ENCODE data around the gene PRELID2.
"Not testable (repeated sequence)": the region's sequence is repeated elsewhere in the genome, so short reads cannot be mapped to it uniquely, and the experiment has no call there.

The PRELID2 gene

GRCh38 chr5:145838276-145838675 is 3.1 kb upstream of the PRELID2 start:
- DNase-seq = no peak

DNA sequence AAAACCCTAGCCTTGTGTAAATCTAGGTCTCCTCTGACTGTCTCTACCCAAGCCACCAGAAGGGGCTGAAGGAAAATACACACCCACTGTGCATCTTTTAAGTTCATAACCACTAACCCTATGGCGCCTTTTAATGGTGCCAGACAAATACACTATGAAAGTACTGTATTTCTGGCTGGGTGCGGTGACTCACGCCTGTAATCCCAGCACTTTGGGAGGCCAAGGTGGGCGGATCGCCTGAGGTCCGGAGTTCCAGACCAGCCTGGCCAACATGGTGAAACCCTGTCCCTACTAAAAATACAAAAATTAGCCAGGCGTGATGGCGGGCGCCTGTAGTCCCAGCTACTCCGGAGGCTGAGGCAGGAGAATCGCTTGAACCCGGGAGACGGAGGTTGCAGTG is 1.1 kb upstream of the PRELID2 start:
- not testable (repeated sequence) for DNase-seq

DNA sequence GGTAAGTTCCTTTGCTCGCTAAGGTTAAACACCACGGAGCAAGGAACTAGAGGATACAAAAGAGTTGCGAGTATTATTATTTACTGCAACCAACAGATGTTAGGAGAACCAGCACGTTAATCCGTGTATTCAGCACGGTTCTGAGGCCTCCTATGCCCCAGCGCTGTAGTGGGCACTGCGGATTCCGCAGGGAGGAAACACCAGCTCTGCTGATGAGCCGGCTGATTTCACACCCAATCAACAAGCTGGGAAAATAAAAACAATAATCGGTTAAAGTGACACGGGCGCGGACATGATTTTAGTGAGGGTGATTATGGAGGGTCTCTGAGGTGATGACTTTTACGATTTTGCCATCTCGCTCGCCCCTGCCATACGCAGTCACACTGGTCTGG is 702 bp upstream of the PRELID2 start:
- DNase-seq = no peak

- no peak for DNase-seq
These were observed 607 bp downstream of the PRELID2 start for GRCh38 chr5:145834554-145834916.

DNA sequence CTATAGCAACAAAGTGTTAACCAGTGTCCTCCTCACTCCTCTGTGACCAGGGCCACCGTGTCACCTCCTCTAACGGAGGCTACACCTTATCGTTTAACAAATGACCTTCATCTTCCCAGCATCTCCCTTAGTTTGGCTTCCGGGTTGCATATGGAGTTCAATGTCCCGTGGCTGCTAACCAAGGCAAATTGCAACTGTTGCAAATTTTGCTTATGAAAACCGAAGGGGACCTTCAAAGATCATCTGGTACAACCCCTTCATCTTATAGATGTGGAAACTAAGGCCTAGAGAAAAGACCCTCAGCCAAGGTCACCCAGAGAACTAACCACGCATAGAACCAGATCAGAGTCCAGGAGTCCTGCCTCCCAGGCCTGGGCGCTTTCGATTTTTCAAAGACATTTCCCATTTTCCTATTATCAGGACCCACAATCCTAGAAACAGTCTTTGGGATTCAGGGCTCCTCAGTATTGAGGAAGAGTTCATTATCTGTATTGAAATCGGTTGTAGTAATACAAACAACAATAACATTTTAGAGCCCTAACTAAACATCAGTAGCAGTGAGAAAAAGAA is 1.4 kb downstream of the PRELID2 start:
- no peak for DNase-seq

DNA sequence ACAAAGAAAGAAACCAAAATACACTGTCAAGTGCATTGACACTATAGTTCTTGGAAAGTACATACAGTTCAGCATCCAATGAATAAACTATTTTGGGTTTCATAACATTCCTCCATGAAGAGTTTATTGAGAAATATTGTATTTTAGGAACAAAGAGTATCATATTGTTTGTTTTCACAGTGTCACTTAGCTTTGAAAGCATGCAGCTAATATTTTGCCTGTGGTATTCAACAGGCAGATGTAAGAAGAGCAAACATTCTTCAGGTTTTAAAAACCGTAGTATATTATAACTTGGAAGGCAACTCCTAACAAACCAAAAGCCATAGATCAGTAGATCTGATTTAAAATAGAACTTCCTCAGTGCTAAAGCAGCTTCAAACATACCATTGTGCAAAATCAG is 4.5 kb downstream of the PRELID2 start:
- no peak for DNase-seq

DNA sequence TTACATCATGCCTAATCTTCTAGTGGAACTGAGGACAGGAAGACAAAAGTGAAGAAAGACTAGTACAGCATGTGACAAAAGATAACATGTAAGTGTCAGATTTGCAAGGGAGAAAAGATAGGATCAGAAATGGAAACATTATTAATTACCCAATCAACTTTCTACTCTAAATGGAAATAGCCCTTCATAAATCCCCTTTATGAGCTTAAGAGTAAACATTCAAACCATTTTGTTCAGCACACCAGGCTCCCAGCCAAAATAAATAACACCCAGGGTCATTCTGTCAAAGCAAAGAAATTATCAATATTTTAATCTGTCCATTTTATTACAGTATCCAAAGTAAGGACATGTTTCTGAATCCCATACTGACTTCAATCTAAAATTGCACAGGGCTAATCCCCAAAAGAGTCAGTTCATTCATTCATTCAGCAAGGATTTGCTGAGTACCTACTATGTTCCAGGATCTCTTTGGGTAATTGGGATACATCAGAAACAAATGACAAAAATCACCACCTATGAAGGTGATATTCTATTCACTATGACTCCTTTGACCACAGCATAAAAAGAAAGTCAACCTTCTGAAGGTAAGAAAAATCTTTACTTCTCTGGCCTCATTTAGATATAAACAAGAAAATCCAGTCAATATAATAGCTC is 5.3 kb downstream of the PRELID2 start:
- DNase-seq = no peak

GRCh38 chr5:145826895-145827674 is 8.1 kb downstream of the PRELID2 start:
- DNase-seq = no peak

- no peak for DNase-seq
These were observed 9.4 kb downstream of the PRELID2 start for GRCh38 chr5:145825751-145826180.

- DNase-seq = no peak
These were observed 11.1 kb downstream of the PRELID2 start for GRCh38 chr5:145824040-145824439.

GRCh38 chr5:145818604-145819003 is 16.5 kb downstream of the PRELID2 start:
- no peak for DNase-seq

DNA sequence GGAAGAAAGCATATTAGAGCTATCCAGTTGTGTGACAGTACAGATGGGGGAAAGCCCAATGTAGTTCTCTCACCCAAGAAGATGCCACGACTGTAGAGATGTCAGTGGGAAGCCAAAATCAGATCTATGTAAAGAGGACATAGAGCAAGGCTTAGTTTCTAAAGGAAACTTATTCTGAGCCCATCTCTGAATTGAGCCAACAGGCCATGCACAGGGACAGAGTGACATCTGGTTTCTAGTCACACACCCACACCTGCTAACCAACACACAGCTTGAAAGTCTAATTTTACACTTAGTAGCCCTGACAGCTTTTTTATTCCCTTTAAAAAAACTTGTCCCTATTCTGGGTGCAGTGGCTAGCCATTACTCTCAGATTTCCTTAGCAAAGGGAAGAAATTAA is 22.3 kb downstream of the PRELID2 start:
- no peak for DNase-seq

GRCh38 chr5:145811834-145812625 is 23.1 kb downstream of the PRELID2 start:
- DNase-seq = no peak

GRCh38 chr5:145806923-145807322 is 28.2 kb downstream of the PRELID2 start:
- no peak for DNase-seq

DNA sequence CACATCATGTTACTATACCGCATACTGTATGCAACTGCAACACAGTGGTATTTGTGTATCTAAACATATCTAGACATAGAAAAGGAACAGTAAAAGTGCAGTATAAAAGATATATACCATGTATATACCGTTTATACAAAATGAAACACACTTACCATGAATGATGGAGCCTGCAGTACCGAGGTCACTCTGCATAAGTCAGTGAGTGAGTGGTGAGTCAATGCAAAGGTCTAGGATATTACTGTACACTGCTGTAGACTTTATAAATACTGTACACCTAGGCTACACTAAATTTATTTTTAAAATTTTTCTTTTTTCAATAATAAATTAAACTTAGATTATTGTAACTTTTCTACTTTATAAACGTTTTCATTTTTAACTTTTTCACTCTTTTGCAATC is 29.3 kb downstream of the PRELID2 start:
- no peak for DNase-seq

DNA sequence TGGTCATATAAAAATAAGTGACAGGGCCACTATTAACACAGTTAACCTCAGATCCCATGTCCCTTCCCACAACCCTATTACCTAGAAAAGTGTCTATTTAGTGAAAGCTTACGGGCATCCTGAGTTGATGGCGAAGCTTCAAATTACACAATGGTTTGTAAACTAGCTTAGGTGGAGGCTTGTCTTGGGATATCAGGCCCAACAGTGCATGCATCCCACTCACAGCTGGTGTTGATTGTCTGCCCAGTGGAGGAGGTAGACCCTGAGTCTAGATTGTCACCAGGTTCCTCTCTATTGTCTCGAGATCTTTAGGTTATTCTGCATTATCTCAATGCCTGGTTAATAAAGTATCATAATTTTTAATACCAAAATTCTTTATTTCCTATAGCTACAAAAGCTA is 30.4 kb downstream of the PRELID2 start:
- no peak for DNase-seq

DNA sequence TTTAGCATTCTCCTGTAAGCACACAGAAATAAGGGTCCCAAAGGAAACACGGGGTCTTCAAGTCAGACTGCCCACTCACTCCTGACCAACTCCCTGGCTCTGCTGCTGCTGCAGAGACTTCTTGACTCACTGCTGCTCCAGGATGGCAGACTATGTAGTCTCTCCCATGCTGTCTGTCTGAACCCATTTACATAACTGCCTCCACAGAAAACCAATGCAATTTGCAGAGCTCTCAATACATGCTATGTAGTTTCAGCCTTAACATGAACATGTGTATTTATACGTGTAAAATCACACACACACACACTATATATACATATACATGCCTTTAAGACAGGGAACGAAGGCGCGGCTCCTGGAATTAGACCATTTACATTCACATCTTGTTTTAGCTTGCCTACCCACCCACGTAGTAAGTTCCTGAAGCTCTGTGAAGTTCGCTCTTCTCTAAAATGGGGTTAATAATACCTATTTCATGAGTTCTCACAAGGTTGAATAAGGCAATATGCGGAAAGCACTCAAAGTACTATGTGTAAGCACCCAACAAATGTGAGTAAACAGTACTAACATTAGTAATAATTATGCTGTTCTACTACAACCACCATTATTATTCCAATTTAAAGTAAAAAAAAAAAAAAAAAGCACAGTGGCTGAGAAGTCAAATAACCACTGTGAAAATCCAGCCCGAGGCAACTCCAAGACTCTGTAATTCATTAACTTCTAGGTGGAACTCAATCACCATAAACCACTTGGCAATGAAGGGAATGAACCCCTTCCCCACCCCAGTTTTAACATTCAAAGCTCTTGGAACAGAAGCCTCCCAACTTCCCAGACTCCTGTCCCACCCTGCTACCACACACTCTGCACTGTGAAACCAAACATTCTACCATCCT is 31.8 kb downstream of the PRELID2 start:
- DNase-seq = no peak

DNA sequence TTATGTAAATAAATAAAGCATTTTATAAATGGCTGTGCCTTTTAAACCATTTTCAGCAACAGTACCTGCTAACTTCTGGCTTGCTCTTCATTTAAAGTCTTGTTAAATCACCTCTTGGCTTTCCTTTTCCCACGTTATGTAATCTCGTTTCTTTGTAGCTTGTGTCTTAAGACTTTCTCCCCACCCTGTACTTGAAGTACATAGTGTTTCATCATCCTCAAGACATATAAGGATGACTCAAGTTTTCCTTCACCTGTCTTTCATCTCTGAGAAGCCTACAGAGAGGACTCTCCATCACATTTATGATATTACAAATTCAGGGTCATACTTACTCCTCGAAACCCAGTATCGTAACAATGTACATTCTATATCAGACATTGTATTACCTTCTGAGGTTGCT is 33.9 kb downstream of the PRELID2 start:
- DNase-seq = no peak

GRCh38 chr5:145800181-145800580 is 35.0 kb downstream of the PRELID2 start:
- DNase-seq = no peak

DNA sequence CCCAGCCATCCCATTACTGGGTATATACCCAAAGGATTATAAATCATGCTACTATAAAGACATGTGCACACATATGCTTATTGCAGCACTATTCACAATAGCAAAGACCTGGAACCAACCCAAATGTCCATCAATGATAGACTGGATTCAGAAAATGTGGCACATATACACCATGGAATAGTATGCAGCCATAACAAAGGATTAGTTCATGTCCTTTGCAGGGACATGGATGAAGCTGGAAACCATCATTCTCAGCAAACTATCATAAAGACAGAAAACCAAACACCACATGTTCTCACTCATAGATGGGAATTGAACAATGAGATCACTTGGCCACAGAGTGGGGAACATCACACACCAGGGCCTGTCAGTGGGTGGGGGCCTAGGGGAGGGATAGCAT is 36.6 kb downstream of the PRELID2 start:
- DNase-seq = not testable (repeated sequence)

GRCh38 chr5:145797336-145797735 is 37.8 kb downstream of the PRELID2 start:
- no peak for DNase-seq

DNA sequence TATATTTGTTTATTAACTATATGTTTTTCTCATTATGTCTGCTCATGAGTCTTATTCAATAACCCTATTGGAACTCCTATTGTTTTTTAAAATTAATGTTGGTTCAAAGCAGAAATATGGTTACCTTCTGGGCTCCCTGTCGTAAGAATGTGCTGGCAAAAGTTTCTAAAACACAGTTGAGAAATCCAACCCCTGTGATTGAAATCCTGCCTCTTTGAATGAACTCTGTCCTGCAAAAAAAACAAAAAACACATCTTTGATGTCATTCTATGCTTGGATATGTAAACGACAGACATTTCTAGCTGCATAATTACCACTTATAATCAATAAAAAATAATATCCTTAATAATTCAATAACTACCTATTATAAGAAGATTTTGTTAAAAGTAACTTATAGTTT is 38.8 kb downstream of the PRELID2 start:
- no peak for DNase-seq
